ENCODE measurements around the gene TREX2.

The TREX2 gene

DNA sequence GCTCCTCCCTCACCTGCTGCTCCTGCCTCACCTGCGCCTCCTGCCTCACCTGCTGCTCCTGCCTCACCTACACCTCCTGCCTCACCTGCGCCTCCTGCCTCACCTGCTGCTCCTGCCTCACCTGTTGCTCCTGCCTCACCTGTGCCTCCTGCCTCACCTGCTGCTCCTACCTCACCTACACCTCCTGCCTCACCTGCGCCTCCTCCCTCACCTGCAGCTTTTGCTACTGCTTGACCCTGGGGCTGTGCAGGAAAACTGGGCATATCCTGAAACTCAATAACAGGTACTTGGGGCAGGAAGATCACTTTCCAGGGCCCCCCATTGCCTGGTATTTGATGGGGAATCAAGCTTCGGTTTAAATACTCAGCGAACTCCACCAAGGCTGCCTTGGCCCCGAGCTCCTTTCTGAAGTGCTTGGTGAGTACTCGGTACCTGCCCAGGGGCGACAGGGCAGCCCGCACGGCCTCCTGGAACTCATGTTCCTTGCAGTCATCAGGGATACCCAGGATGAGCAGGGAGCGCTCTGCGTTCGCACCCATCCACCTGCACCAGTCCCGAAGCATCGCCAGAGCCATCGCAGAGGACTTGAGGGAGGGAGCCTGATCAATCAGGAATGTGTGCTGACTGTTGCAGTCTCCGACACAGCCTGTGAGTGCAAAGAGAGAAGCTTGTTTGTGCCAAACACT lies 47.4 kb downstream of the TREX2 start:
- no peaks in the 10 kb centered on the region for H3K36me3 ChIP-seq (ENCODE audit: insufficient read depth, low read depth, low read length)
- no peak overlapping the region for H3K4me3 ChIP-seq (ENCODE audit: low read length)
- no peak overlapping the region for H3K9ac ChIP-seq (ENCODE audit: low read depth, low read length)
- H3K4me1 ChIP-seq (ENCODE audit: insufficient read depth, low read length), result no peaks in the 10 kb centered on the region
- no peaks in the 10 kb centered on the region for H3K27me3 ChIP-seq (ENCODE audit: insufficient read depth, low read length)
- no peaks in the 10 kb centered on the region for H3K9me3 ChIP-seq (ENCODE audit: insufficient read depth, low read depth, low read length)
- H3K27ac ChIP-seq (ENCODE audit: low read length), result no peak overlapping the region

DNA sequence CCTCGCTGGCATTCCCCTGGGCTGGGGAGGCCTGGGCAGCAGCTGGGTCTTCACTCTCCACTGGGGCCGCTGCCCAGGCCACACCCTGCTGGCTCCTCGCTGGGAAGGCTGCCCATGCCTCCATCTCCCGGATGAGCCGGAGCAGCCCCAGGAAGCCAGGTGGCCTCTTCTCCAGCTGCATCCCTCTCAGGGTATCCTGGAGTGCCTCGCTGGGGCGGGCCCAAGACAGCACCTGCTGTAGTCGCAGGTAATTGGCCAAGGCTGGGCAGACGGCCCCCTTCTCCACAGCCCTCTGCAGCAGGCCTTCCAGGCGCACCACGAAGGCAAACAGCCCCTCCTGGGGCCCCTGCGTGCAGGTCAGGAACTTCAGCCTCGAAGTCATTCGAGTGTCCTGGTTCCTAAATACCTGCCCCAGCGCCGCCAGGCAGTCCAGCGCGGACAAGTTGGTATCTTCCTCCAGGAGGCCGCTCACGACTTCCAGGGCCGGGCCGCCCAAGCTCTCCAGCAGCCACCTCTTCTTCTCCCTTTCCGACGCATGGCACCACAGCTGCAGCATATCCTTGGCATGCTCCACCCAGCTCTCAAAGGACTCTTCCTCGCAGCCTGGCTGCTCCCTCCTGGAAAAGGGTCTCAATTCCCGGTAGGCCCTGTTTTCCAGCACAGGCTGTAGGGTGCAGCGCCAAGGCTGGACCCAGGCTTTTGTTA lies 48.4 kb downstream of the TREX2 start:
- no peaks in the 10 kb centered on the region for H3K4me1 ChIP-seq (ENCODE audit: insufficient read depth, low read length)
- no peak overlapping the region for H3K9ac ChIP-seq (ENCODE audit: low read depth, low read length)
- H3K27me3 ChIP-seq (ENCODE audit: insufficient read depth, low read length), result no peaks in the 10 kb centered on the region
- H3K4me3 ChIP-seq (ENCODE audit: low read length), result no peak overlapping the region
- no peaks in the 10 kb centered on the region for H3K36me3 ChIP-seq (ENCODE audit: insufficient read depth, low read depth, low read length)
- no peaks in the 10 kb centered on the region for H3K9me3 ChIP-seq (ENCODE audit: insufficient read depth, low read depth, low read length)
- no peak overlapping the region for H3K27ac ChIP-seq (ENCODE audit: low read length)

DNA sequence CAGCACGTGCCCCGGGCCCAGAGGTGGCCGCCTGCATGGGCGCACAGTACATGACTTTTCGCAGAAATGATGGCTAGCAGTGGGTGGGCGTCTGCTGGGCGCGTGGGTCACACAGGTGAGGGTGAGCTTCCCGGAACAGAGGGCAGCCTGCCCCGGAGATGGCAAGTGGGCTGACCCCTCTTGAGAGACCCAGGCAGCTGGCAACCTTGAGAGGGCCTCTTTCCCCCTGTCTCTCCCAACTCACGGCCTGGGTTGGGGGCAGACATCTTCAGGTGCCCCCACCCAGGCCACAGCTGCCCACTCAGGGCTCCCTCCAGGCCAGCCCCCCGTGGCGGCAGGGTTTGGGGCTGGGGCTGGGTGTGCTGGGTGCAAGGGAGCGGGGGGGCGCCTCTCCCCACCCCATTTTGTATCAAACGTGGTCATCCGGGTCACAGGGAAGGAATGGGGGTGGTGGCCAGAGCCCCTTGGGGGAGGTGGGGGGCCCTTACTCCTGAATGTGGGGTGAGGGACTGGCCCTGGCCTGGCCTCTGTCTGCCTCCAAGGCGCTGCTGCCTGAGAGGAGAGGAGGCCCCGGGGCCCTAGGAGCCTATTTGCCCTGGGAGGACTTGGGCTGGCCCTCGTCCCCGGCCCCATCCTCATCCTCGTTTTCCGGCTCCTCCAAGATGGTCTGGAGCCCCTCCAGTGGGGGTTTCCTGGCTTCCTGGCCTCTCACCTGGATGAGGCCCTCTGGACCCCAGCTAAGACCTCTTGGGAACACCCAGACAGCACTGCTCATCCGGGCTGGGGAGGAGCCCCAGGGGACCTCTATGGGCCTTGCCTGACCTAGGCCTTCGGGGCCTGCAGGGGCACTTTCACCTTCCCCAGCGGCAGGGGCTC lies 49.3 kb downstream of the TREX2 start:
- no peaks in the 10 kb centered on the region for H3K27me3 ChIP-seq (ENCODE audit: insufficient read depth, low read length)
- H3K27ac ChIP-seq (ENCODE audit: low read length), result no peak overlapping the region
- no peak overlapping the region for H3K4me3 ChIP-seq (ENCODE audit: low read length)
- no peaks in the 10 kb centered on the region for H3K4me1 ChIP-seq (ENCODE audit: insufficient read depth, low read length)
- H3K9ac ChIP-seq (ENCODE audit: low read depth, low read length), result no peak overlapping the region
- no peaks in the 10 kb centered on the region for H3K36me3 ChIP-seq (ENCODE audit: insufficient read depth, low read depth, low read length)
- no peaks in the 10 kb centered on the region for H3K9me3 ChIP-seq (ENCODE audit: insufficient read depth, low read depth, low read length)

DNA sequence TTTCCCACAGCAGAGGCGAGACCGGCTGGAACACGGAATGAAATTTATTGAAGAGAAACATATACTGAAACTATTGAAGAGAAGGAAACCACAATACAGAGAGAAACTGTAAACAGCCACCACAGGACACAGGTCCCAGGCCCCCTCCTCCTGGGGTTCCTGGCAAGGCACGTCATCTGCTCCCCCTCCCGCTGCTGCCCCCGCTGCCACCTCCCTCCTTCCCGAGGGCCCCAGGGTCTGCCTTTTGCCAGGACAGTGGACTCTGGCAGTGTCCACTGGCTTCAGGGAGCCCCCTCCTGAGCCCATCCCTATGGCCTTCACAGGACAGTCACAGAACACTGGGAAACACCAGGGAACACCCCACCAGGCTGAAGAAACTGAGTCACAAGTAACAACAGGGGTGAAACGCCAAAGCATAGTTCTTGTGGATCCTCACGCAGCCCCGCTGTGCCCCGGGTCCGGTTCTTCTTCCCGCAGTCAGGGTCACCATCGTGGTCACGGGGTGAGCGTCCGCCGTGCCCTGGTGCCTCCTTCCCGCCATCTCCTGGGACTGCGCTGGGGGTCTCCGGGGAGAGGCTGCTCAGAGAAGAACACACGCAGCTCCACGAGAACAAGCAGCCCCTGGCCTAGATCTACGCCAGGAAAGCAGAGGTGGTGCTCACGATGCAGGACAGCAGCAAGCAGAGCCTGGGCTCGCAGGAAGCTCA lies 50.1 kb downstream of the TREX2 start:
- Histone ChIP-seq H3K4me3 (ENCODE audit: low read length) (no peak overlapping the region), H3K27me3 (ENCODE audit: insufficient read depth, low read length) (no peaks in the 10 kb centered on the region), H3K9me3 (ENCODE audit: insufficient read depth, low read depth, low read length) (no peaks in the 10 kb centered on the region), H3K36me3 (ENCODE audit: insufficient read depth, low read depth, low read length) (no peaks in the 10 kb centered on the region), H3K9ac (ENCODE audit: low read depth, low read length) (no peak overlapping the region), H3K4me1 (ENCODE audit: insufficient read depth, low read length) (no peaks in the 10 kb centered on the region), H3K27ac (ENCODE audit: low read length) (no peak overlapping the region)

- no peaks in the 10 kb centered on the region for H3K27me3 ChIP-seq (ENCODE audit: insufficient read depth, low read length)
- H3K4me3 ChIP-seq (ENCODE audit: low read length), result no peak overlapping the region
- H3K4me1 ChIP-seq (ENCODE audit: insufficient read depth, low read length), result no peaks in the 10 kb centered on the region
- no peaks in the 10 kb centered on the region for H3K9me3 ChIP-seq (ENCODE audit: insufficient read depth, low read depth, low read length)
- H3K9ac ChIP-seq (ENCODE audit: low read depth, low read length), result no peak overlapping the region
- no peak overlapping the region for H3K27ac ChIP-seq (ENCODE audit: low read length)
- H3K36me3 ChIP-seq (ENCODE audit: insufficient read depth, low read depth, low read length), result no peaks in the 10 kb centered on the region
Measured at GRCh38 chrX:153394612-153395011, 51.2 kb downstream of the TREX2 start.

All from iPS-20b (cell line).